Mesenchymal stem cell (in vitro differentiated cells and primary cell): Measurements from ENCODE around the gene OR8K3.

ENCODE experiments used
- DNase-seq: peaks from one replicate; pipeline ENCODE4 v3.0.0-alpha.2; 2013
- H2AFZ ChIP-seq: one replicate; pipeline ENCODE4 v1.6.1; 2013; ENCODE audit warnings: low read depth, mild to moderate bottlenecking, control low read depth, inconsistent platforms, low read length, moderate library complexity
- H2AK5ac ChIP-seq: 2 replicates; pipeline ENCODE4 v1.6.1; 2013; ENCODE audit warnings: low read length, moderate library complexity, mild to moderate bottlenecking, inconsistent platforms; ENCODE audit not compliant: severe bottlenecking
- H2BK120ac ChIP-seq: one replicate; pipeline ENCODE4 v1.6.1; 2013; ENCODE audit warnings: low read depth, mild to moderate bottlenecking, inconsistent platforms, low read length, moderate library complexity
- H2BK12ac ChIP-seq, 2 experiments: one replicate each; pipeline ENCODE4 v1.6.1; 2013; ENCODE audit warnings: inconsistent platforms in 2 of 2, low read length in 2 of 2, mild to moderate bottlenecking in 2 of 2, moderate library complexity in 2 of 2, control low read depth in 1 of 2
- H2BK15ac ChIP-seq: one replicate; pipeline ENCODE4 v1.6.1; 2013; ENCODE audit warnings: mild to moderate bottlenecking, low read depth, inconsistent platforms; ENCODE audit not compliant: poor library complexity, severe bottlenecking
- H2BK5ac ChIP-seq: 2 replicates; pipeline ENCODE4 v1.6.1; 2013; ENCODE audit warnings: low read depth, mild to moderate bottlenecking, low read length, control low read depth, inconsistent platforms; ENCODE audit not compliant: poor library complexity, severe bottlenecking
- H3K14ac ChIP-seq, 2 experiments: one replicate each; pipeline ENCODE4 v1.6.1; 2013; ENCODE audit warnings: inconsistent platforms in 2 of 2, low read length in 2 of 2, control low read depth in 1 of 2, mild to moderate bottlenecking in 1 of 2, moderate library complexity in 1 of 2
- H3K18ac ChIP-seq, 2 experiments: one replicate each; pipeline ENCODE4 v1.6.1; 2013; ENCODE audit warnings: inconsistent platforms in 2 of 2, low read length in 2 of 2, control low read depth in 1 of 2, low read depth in 1 of 2, mild to moderate bottlenecking in 1 of 2
- H3K23ac ChIP-seq, 2 experiments: one replicate each; pipeline ENCODE4 v1.6.1; 2013; ENCODE audit warnings: inconsistent platforms in 2 of 2, low read length in 2 of 2, mild to moderate bottlenecking in 2 of 2, moderate library complexity in 2 of 2, control low read depth in 1 of 2
- H3K27ac ChIP-seq: 2 replicates; pipeline ENCODE4 v1.5.1; 2013; ENCODE audit warnings: mild to moderate bottlenecking, moderate library complexity, low read length, control low read depth, inconsistent platforms; ENCODE audit not compliant: poor library complexity, severe bottlenecking
- H3K27me3 ChIP-seq, 2 experiments: 2 replicates each; pipeline versions ENCODE4 v1.6.1 to v1.7.0; 2013; ENCODE audit warnings: low read length in 2 of 2, mild to moderate bottlenecking in 2 of 2, moderate library complexity in 2 of 2, control low read depth in 1 of 2, inconsistent platforms in 1 of 2; ENCODE audit not compliant: control insufficient read depth in 1 of 2, insufficient read depth in 1 of 2
- H3K36me3 ChIP-seq, 2 experiments: 2 replicates each; pipeline versions ENCODE4 v1.6.1 to v1.7.0; 2013; ENCODE audit warnings: low read length in 2 of 2, control low read depth in 1 of 2, inconsistent platforms in 1 of 2, low read depth in 1 of 2, mild to moderate bottlenecking in 1 of 2; ENCODE audit not compliant: insufficient read depth in 2 of 2, control insufficient read depth in 1 of 2
- H3K4ac ChIP-seq, 2 experiments: one replicate each; pipeline ENCODE4 v1.6.1; 2013; ENCODE audit warnings: inconsistent platforms in 2 of 2, low read length in 2 of 2, mild to moderate bottlenecking in 2 of 2, moderate library complexity in 2 of 2, control low read depth in 1 of 2, low read depth in 1 of 2
- H3K4me1 ChIP-seq: 2 replicates; pipeline ENCODE4 v1.6.1; 2013; ENCODE audit warnings: low read depth, low read length, control low read depth; ENCODE audit not compliant: control insufficient read depth, insufficient read depth
- H3K4me2 ChIP-seq: 2 replicates; pipeline ENCODE4 v1.6.1; 2013; ENCODE audit warnings: low read length, mild to moderate bottlenecking, inconsistent platforms; ENCODE audit not compliant: poor library complexity, severe bottlenecking
- H3K4me3 ChIP-seq, 2 experiments: 2 replicates each; pipeline versions ENCODE4 v1.5.1 to v1.7.0; 2013; ENCODE audit warnings: low read length in 2 of 2, mild to moderate bottlenecking in 2 of 2, control low read depth in 1 of 2, low read depth in 1 of 2; ENCODE audit not compliant: insufficient read depth in 1 of 2
- H3K79me1 ChIP-seq: replicated peaks from 2 replicates; pipeline ENCODE4 v1.6.1; 2013; ENCODE audit warnings: mild to moderate bottlenecking, control low read depth, low read length, inconsistent platforms; ENCODE audit not compliant: poor library complexity, severe bottlenecking
- H3K9ac ChIP-seq: 2 replicates; pipeline ENCODE4 v1.7.0; 2013; ENCODE audit warnings: mild to moderate bottlenecking, low read length, moderate library complexity
- H3K9me3 ChIP-seq: 2 replicates; pipeline ENCODE4 v1.7.0; 2013; ENCODE audit warnings: mild to moderate bottlenecking, low read length; ENCODE audit not compliant: control insufficient read depth
- H4K8ac ChIP-seq: one replicate; pipeline ENCODE4 v1.6.1; 2013; ENCODE audit warnings: inconsistent platforms, mild to moderate bottlenecking, low read length, moderate library complexity
- H4K91ac ChIP-seq: one replicate; pipeline ENCODE4 v1.6.1; 2013; ENCODE audit warnings: mild to moderate bottlenecking, low read length, inconsistent platforms
- WGBS: methylation state at CpG from one replicate; pipeline ENCODE4 v1.1.7; 2013; ENCODE audit warnings: mixed read lengths; 5-methylcytosine and 5-hydroxymethylcytosine counted together

The OR8K3 gene

DNA sequence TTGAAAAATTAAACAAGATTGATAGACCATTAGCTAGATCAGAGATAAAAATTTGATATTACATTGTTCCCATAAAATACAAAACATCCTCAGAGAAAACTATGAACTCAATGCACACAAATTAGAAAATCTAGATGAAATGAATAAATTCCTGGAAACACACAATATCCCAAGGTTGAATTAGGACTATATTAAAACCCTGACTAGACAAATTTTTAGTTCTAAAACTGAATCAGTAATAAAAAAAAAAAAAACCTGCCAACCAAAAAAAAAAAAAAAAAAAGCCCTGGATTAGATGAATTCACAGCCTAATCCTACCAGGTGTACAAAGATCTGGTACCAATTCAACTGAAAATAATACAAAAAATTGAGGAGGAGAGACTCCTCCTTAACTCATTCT is 25.3 kb downstream of the OR8K3 start:
- H4K91ac ChIP-seq: no peak overlapping the region
- H2BK15ac ChIP-seq: no peak overlapping the region
- H3K4me1 ChIP-seq: no peaks in the 10 kb centered on the region
- no peak overlapping the region for H3K14ac ChIP-seq
- H3K18ac ChIP-seq: no peak overlapping the region
- H3K9ac ChIP-seq: no peak overlapping the region
- no peak overlapping the region for H2BK120ac ChIP-seq
- H2AK5ac ChIP-seq: no peak overlapping the region
- H3K9me3 ChIP-seq: peaks cover 20% of the 10 kb centered on the region
- no peak overlapping the region for H2BK12ac ChIP-seq
- no peak overlapping the region for H3K4ac ChIP-seq
- no peaks in the 10 kb centered on the region for H3K79me1 ChIP-seq
- H3K23ac ChIP-seq: no peak overlapping the region
- no peaks in the 10 kb centered on the region for H3K27me3 ChIP-seq
- no peak overlapping the region for H2AFZ ChIP-seq
- DNase-seq: no peak
- H3K27ac ChIP-seq: no peak overlapping the region
- no peak overlapping the region for H3K4me3 ChIP-seq
- no peak overlapping the region for H3K4me2 ChIP-seq
- no peak overlapping the region for H4K8ac ChIP-seq
- no peak overlapping the region for H2BK5ac ChIP-seq
- H3K36me3 ChIP-seq: no peaks in the 10 kb centered on the region

DNA sequence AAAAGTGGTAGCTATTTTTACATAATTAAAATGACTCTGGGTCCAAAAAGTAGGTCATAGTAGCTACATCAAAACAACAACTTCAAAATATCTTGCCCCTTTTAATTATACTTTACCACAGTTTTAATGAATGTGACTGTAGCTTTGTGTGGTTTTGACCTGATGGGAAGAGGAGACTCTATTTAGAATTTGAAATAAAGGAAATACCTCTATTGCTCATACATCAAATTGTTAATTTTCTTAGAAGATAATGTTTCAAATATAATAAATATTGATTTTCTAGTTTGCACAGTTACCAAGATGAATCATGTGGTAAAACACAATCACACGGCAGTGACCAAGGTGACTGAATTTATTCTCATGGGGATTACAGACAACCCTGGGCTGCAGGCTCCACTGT is 30.8 kb downstream of the OR8K3 start, which contains the start of gene OR8K1:
Gene OR8K1, plus strand, starts transcription at position 301 of the 400 bp plus-strand sequence. Its CDS starts 0 bp downstream, at position 301.
- H3K36me3 ChIP-seq: no peaks in the 10 kb centered on the region
- H3K9ac ChIP-seq: no peak within 1 kb of the TSS
- H3K27ac ChIP-seq: no peak within 1 kb of the TSS
- H2AFZ ChIP-seq: no peak within 1 kb of the TSS
- H2BK15ac ChIP-seq: no peak within 1 kb of the TSS
- no peak within 1 kb of the TSS for H3K4me2 ChIP-seq
- no peaks in the 10 kb centered on the region for H3K4me1 ChIP-seq
- H2BK120ac ChIP-seq: no peak within 1 kb of the TSS
- no peak within 1 kb of the TSS for H4K91ac ChIP-seq
- no peak within 1 kb of the TSS for H4K8ac ChIP-seq
- no peak within 1 kb of the TSS for H3K4me3 ChIP-seq
- no peak within 1 kb of the TSS for H3K4ac ChIP-seq
- WGBS: 85% methylated on average over 1 of the region's 1 CpG
- DNase-seq: no peak
- no peak within 1 kb of the TSS for H3K14ac ChIP-seq
- no peak within 1 kb of the TSS for H2BK12ac ChIP-seq
- H3K27me3 ChIP-seq: no peaks in the 10 kb centered on the region
- no peak within 1 kb of the TSS for H2BK5ac ChIP-seq
- H3K23ac ChIP-seq: no peak within 1 kb of the TSS
- H3K18ac ChIP-seq: no peak within 1 kb of the TSS
- no peak within 1 kb of the TSS for H2AK5ac ChIP-seq
- H3K9me3 ChIP-seq: peaks cover 14% of the 10 kb centered on the region
- H3K79me1 ChIP-seq: no peaks in the 10 kb centered on the region

DNA sequence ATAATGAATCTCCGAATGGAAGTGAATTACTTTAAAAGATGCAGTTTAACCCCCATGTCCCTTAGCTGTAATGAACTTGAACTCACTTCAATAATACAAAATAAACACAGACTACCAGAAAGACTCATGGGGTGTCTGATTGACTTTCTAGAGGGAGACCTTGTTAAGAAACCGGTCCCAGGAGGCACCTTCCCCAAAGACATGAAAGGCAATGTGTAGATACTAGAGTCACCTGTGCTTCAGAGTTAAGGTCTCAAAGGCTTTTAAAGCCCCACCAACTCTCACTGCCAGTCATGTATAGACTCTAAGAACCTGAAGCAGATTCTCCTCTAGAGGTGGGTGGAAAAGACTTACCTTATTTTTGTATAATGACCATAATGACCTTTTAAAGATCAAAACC is 39.0 kb downstream of the OR8K3 start, which contains the start of gene OR8J1:
Gene OR8J1, plus strand, starts transcription at position 301 of the 400 bp plus-strand sequence. CDS start 5,956 bp downstream, outside the sequence.
- 79% methylated on average over 2 of the region's 2 CpGs for whole genome bisulfite sequencing
- Histone ChIP-seq H2BK5ac (no peak within 1 kb of the TSS), H3K23ac (no peak within 1 kb of the TSS), H3K9me3 (no peaks in the 10 kb centered on the region), H3K36me3 (no peaks in the 10 kb centered on the region), H2AK5ac (no peak within 1 kb of the TSS), H2BK15ac (no peak within 1 kb of the TSS), H3K18ac (no peak within 1 kb of the TSS), H2BK12ac (no peak within 1 kb of the TSS), H3K9ac (no peak within 1 kb of the TSS), H3K79me1 (no peaks in the 10 kb centered on the region), H3K14ac (no peak within 1 kb of the TSS), H4K91ac (no peak within 1 kb of the TSS), H3K4me3 (no peak within 1 kb of the TSS), H3K4me1 (no peaks in the 10 kb centered on the region), H3K27me3 (no peaks in the 10 kb centered on the region), H4K8ac (no peak within 1 kb of the TSS), H2BK120ac (no peak within 1 kb of the TSS), H3K4ac (no peak within 1 kb of the TSS), H2AFZ (no peak within 1 kb of the TSS), H3K27ac (no peak within 1 kb of the TSS), H3K4me2 (no peak within 1 kb of the TSS)
- no peak for DNase-seq
